DND-41 (cell line): ENCODE results near the gene STX4.

Experiments used
- EZH2 ChIP-seq: IDR thresholded peaks from 3 replicates; pipeline ENCODE4 v1.6.1; 2012; ENCODE audit warnings: borderline replicate concordance, low read depth, mild to moderate bottlenecking, moderate library complexity, low read length, inconsistent platforms; ENCODE audit not compliant: severe bottlenecking
- TF ChIP-seq, protein P1 (sequence below): IDR thresholded peaks from 2 replicates; pipeline ENCODE4 v1.5.1; 2012; ENCODE audit warnings: borderline replicate concordance, low read length, moderate library complexity, mild to moderate bottlenecking; ENCODE audit not compliant: poor library complexity, severe bottlenecking; ENCODE audit errors: extremely low read depth

DNA sequence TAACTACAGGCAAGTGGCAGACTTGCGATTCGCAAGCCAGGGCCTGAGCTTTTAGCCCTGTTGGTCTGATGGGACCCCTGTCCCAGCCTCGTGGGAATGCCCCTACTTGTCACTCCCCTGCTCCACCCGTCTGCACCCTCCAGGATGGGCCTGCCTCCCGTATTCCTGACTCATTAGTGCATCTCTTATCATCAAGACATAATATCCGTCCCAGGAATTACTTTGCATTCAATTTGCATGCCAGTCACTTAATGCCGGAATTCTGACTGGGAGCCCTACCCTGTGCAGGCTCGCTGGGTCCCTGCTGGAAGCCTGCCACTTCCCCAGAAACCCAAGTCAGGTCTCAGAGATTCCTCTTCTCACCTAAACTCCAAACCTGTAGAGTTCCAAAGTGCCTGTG, 52.1 kb downstream of the STX4 start:
- no peak for TF ChIP-seq EZH2
- TF ChIP-seq, protein P1, sequence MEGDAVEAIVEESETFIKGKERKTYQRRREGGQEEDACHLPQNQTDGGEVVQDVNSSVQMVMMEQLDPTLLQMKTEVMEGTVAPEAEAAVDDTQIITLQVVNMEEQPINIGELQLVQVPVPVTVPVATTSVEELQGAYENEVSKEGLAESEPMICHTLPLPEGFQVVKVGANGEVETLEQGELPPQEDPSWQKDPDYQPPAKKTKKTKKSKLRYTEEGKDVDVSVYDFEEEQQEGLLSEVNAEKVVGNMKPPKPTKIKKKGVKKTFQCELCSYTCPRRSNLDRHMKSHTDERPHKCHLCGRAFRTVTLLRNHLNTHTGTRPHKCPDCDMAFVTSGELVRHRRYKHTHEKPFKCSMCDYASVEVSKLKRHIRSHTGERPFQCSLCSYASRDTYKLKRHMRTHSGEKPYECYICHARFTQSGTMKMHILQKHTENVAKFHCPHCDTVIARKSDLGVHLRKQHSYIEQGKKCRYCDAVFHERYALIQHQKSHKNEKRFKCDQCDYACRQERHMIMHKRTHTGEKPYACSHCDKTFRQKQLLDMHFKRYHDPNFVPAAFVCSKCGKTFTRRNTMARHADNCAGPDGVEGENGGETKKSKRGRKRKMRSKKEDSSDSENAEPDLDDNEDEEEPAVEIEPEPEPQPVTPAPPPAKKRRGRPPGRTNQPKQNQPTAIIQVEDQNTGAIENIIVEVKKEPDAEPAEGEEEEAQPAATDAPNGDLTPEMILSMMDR = no peak
